MM.1S (cell line): Measurements from ENCODE around the gene SERPINA3.
"Not testable (repeated sequence)": the region's sequence is repeated elsewhere in the genome, so short reads cannot be mapped to it uniquely, and the experiment has no call there.

Experiments used
- DNase-seq: peaks from one replicate; pipeline ENCODE4 v3.0.0-alpha.2; 2015
- H2AFZ ChIP-seq: fragments of 300-600 bp; sonication (generic); 2 replicates; pipeline ENCODE4 v1.6.0; 2016; ENCODE audit warnings: antibody characterized with exemption, low read length
- H3F3A ChIP-seq: fragments of 300-600 bp; sonication (generic); 2 replicates; pipeline ENCODE4 v1.6.1; 2016; ENCODE audit warnings: mild to moderate bottlenecking, antibody characterized with exemption, low read length, moderate library complexity, mixed read lengths; ENCODE audit not compliant: insufficient read depth
- H3K27ac ChIP-seq: fragments of 300-600 bp; sonication (generic); 2 replicates; pipeline ENCODE4 v1.5.1; 2016; ENCODE audit warnings: mild to moderate bottlenecking, low read length
- H3K27me3 ChIP-seq: fragments of 300-600 bp; sonication (generic); replicated peaks from 2 replicates; pipeline ENCODE4 v1.6.0; 2016; ENCODE audit warnings: low read length; ENCODE audit not compliant: insufficient read depth
- H3K36me3 ChIP-seq: fragments of 300-600 bp; sonication (generic); replicated peaks from 2 replicates; pipeline ENCODE4 v1.6.1; 2016; ENCODE audit warnings: mild to moderate bottlenecking, low read length, mixed read lengths; ENCODE audit not compliant: insufficient read depth
- H3K4me1 ChIP-seq: fragments of 300-600 bp; sonication (generic); 2 replicates; pipeline ENCODE4 v1.6.1; 2016; ENCODE audit warnings: low read length, mixed read lengths
- H3K4me2 ChIP-seq: fragments of 300-600 bp; sonication (generic); 2 replicates; pipeline ENCODE4 v1.6.0; 2016; ENCODE audit warnings: low read depth, low read length
- H3K4me3 ChIP-seq: fragments of 300-600 bp; sonication (generic); 2 replicates; pipeline ENCODE4 v1.5.1; 2016; ENCODE audit warnings: low read length, mixed read lengths
- H3K79me2 ChIP-seq: fragments of 300-600 bp; sonication (generic); 2 replicates; pipeline ENCODE4 v1.6.1; 2016; ENCODE audit warnings: mixed run types, low read length, mixed read lengths
- H3K9ac ChIP-seq: fragments of 300-600 bp; sonication (generic); 2 replicates; pipeline ENCODE4 v1.6.1; 2016; ENCODE audit warnings: low read length, mixed read lengths
- H3K9me2 ChIP-seq: fragments of 300-600 bp; sonication (generic); replicated peaks from 2 replicates; pipeline ENCODE4 v1.6.1; 2016; ENCODE audit warnings: mild to moderate bottlenecking, low read length, mixed read lengths; ENCODE audit not compliant: insufficient read depth
- H3K9me3 ChIP-seq: fragments of 300-600 bp; sonication (generic); replicated peaks from 2 replicates; pipeline ENCODE4 v1.6.1; 2016; ENCODE audit warnings: mild to moderate bottlenecking, low read length, mixed read lengths; ENCODE audit not compliant: insufficient read depth
- H4K20me1 ChIP-seq: fragments of 300-600 bp; sonication (generic); 2 replicates; pipeline ENCODE4 v1.6.1; 2016; ENCODE audit warnings: mild to moderate bottlenecking, low read length, moderate library complexity, mixed read lengths; ENCODE audit not compliant: insufficient read depth
- EZH2 ChIP-seq: fragments of 300-600 bp; sonication (generic); optimal IDR thresholded peaks from 2 replicates; pipeline ENCODE3; 2017; ENCODE audit warnings: low read depth, mild to moderate bottlenecking, antibody characterized with exemption, low read length, mixed read lengths
- EZH2phosphoT487 ChIP-seq: fragments of 300-600 bp; sonication (generic); IDR thresholded peaks from 2 replicates; pipeline ENCODE4 v1.6.1; 2018; ENCODE audit warnings: antibody characterized with exemption, low read length
- TF ChIP-seq, protein P1 (sequence below): fragments of 300-600 bp; sonication (generic); IDR thresholded peaks from 2 replicates; pipeline ENCODE4 v1.5.1; 2016; ENCODE audit warnings: antibody characterized with exemption, low read length, mixed read lengths

The SERPINA3 gene

DNA sequence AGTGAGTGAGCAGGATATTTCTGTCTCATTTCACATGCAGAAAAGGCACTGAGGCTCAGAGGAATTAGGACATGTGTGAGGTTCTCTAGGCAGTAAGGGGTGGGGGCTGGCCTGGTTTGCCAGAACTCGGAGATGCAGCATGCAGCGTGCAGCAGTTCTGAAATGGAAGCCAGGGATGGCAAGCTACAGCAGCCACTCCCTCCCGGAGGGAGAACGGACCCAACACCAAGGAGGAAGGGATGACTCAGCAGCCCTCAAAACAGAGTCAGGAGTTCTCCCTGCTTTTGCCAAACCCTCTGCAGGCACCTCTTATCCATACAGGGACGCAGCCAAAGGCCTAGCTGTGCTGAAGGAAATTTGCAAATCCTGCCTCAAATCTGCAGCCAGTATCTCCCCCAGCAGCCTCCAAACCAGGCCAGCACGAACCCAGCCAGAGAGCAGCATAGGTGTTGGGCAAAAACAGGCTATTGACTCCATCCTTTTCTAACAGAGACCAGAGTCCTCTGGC is 10.3 kb upstream of the SERPINA3 start:
- Histone ChIP-seq H3K27ac (no peak overlapping the region), H3F3A (no peaks in the 10 kb centered on the region), H3K9me3 (no peaks in the 10 kb centered on the region), H3K4me1 (no peaks in the 10 kb centered on the region), H3K36me3 (no peaks in the 10 kb centered on the region), H3K4me2 (no peak overlapping the region), H3K79me2 (no peaks in the 10 kb centered on the region), H3K4me3 (no peak overlapping the region), H2AFZ (no peak overlapping the region), H3K9me2 (no peaks in the 10 kb centered on the region), H4K20me1 (no peaks in the 10 kb centered on the region), H3K27me3 (no peaks in the 10 kb centered on the region), H3K9ac (no peak overlapping the region)
- DNase-seq: no peak
- TF ChIP-seq, protein P1, sequence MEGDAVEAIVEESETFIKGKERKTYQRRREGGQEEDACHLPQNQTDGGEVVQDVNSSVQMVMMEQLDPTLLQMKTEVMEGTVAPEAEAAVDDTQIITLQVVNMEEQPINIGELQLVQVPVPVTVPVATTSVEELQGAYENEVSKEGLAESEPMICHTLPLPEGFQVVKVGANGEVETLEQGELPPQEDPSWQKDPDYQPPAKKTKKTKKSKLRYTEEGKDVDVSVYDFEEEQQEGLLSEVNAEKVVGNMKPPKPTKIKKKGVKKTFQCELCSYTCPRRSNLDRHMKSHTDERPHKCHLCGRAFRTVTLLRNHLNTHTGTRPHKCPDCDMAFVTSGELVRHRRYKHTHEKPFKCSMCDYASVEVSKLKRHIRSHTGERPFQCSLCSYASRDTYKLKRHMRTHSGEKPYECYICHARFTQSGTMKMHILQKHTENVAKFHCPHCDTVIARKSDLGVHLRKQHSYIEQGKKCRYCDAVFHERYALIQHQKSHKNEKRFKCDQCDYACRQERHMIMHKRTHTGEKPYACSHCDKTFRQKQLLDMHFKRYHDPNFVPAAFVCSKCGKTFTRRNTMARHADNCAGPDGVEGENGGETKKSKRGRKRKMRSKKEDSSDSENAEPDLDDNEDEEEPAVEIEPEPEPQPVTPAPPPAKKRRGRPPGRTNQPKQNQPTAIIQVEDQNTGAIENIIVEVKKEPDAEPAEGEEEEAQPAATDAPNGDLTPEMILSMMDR: no peak
- no peak for TF ChIP-seq EZH2phosphoT487
- TF ChIP-seq EZH2: no peak

DNA sequence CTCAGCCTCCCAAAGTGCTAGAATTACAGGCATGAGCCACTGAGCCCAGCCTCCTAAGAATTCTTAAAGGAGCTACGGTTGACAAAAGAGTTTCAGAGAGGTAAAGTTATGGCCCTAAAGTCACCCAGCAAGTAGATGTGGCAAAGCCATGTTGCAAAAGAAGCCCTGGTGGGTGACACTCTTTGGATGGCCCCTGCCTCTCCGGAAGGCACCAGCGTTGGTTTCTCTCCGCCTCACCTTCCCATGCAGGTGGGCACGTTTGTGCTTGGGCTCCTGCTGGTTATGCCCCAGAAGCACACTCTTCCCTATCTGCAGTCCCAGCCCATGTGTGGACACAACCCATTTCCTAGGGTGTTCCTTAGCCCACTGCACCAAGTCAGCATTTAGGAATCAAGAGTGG is 9.5 kb upstream of the SERPINA3 start:
- H3K9me2 ChIP-seq: no peaks in the 10 kb centered on the region
- no peak for DNase-seq
- no peaks in the 10 kb centered on the region for H3K4me1 ChIP-seq
- no peak overlapping the region for H3K4me2 ChIP-seq
- H3K4me3 ChIP-seq: no peak overlapping the region
- no peak overlapping the region for H2AFZ ChIP-seq
- no peak overlapping the region for H3K9ac ChIP-seq
- no peaks in the 10 kb centered on the region for H4K20me1 ChIP-seq
- H3K36me3 ChIP-seq: no peaks in the 10 kb centered on the region
- H3K27ac ChIP-seq: no peak overlapping the region
- no peaks in the 10 kb centered on the region for H3K79me2 ChIP-seq
- H3K27me3 ChIP-seq: no peaks in the 10 kb centered on the region
- no peaks in the 10 kb centered on the region for H3F3A ChIP-seq
- no peaks in the 10 kb centered on the region for H3K9me3 ChIP-seq
- TF ChIP-seq, protein P1: no peak
- TF ChIP-seq EZH2phosphoT487 (no peak), EZH2 (no peak)

DNA sequence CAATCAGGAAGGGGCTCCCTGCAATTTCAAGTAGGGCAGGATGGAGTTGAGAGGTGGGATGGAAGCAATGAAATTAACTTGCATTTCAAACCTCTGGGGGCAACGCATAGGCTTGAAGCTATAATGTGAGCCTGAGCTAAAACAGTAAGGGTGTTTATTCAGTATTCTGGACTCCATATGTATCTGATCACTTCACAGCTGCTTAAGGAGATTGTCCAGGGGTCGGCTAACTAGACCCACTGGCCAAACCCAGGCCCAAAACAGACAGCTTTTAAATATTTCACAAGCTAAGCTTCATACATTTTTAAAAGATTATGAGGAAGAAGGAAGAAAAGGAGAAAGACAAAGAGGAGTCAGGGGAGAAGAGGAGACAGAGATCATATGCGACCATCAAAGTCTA is 6.8 kb upstream of the SERPINA3 start:
- Histone ChIP-seq H3K4me1 (no peaks in the 10 kb centered on the region), H3K9me2 (no peaks in the 10 kb centered on the region), H2AFZ (no peak overlapping the region), H3K27ac (no peak overlapping the region), H3K36me3 (no peaks in the 10 kb centered on the region), H3F3A (no peaks in the 10 kb centered on the region), H4K20me1 (no peaks in the 10 kb centered on the region), H3K9ac (no peak overlapping the region), H3K4me2 (no peak overlapping the region), H3K79me2 (no peaks in the 10 kb centered on the region), H3K4me3 (no peak overlapping the region), H3K27me3 (no peaks in the 10 kb centered on the region), H3K9me3 (no peaks in the 10 kb centered on the region)
- TF ChIP-seq EZH2 (no peak), EZH2phosphoT487 (no peak)
- TF ChIP-seq, protein P1: no peak
- DNase-seq: no peak

DNA sequence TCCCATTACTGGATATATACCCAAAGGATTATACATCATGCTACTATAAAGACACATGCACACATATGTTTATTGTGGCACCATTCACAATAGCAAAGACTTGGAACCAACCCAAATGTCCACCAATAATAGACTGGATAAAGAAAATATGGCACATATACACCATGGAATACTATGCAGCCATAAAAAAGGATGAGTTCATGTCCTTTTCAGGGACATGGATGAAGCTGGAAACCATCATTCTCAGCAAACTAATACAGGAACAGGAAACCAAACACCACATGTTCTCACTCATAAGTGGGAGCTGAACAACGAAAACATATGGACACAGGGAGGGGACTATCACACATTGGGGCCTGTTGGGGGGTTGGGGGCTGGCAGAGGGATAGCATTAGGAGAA is 3.2 kb upstream of the SERPINA3 start:
- not testable (repeated sequence) for H3K4me2 ChIP-seq, H4K20me1 ChIP-seq, H3K9ac ChIP-seq, H3K4me1 ChIP-seq, H3K9me2 ChIP-seq, H3K36me3 ChIP-seq, H3K79me2 ChIP-seq, H3K9me3 ChIP-seq, H3K4me3 ChIP-seq, H3F3A ChIP-seq, DNase-seq, H3K27ac ChIP-seq, H2AFZ ChIP-seq, H3K27me3 ChIP-seq
